Natural killer cell (primary cell): ENCODE measurements around the gene ZNF648. TPM values are rescaled to one million over a fixed set of nuclear protein-coding genes. Genes with fewer than 3 reads are reported as not detected.
"Not testable (repeated sequence)": the region's sequence is repeated elsewhere in the genome, so short reads cannot be mapped to it uniquely, and the experiment has no call there.

Experiments
- ATAC-seq, 3 donors: fragments of 150-1000 bp in 2 of 3; fragments of 200-7000 bp in 1 of 3; cut with Tn5 transposase; 1 replicate in 1 of 3; 2 replicates in 2 of 3; pipeline ENCODE4 v1.10.0; 2021; ENCODE audit warnings: mild to moderate bottlenecking in 2 of 3, moderate library complexity in 2 of 3
- DNase-seq, 2 donors: peaks; one replicate each; pipeline versions ENCODE4 v3.0.0 to v3.0.0-alpha.2; 2013 to 2021; ENCODE audit warnings: mixed read lengths in 1 of 2
- H3K27ac ChIP-seq: one replicate; pipeline ENCODE4 v1.5.1; 2013; ENCODE audit warnings: mild to moderate bottlenecking, low read length
- H3K27me3 ChIP-seq: one replicate; pipeline ENCODE4 v1.6.1; 2013; ENCODE audit warnings: low read length; ENCODE audit not compliant: control insufficient read depth, insufficient read depth
- H3K36me3 ChIP-seq: one replicate; pipeline ENCODE4 v1.6.1; 2013; ENCODE audit warnings: low read length; ENCODE audit not compliant: control insufficient read depth, insufficient read depth
- H3K4me1 ChIP-seq: one replicate; pipeline ENCODE4 v1.6.1; 2013; ENCODE audit warnings: low read length; ENCODE audit not compliant: control insufficient read depth, insufficient read depth
- H3K4me3 ChIP-seq: one replicate; pipeline ENCODE4 v1.5.1; 2013; ENCODE audit warnings: low read length
- H3K9me3 ChIP-seq: one replicate; pipeline ENCODE4 v1.6.1; 2013; ENCODE audit warnings: low read length; ENCODE audit not compliant: control insufficient read depth, insufficient read depth
- H3K27ac Mint-ChIP-seq, 2 donors: one replicate each; pipeline ENCODE4 v1.8.0; 2022; ENCODE audit warnings: mild to moderate bottlenecking in 2 of 2, mixed read lengths in 2 of 2, moderate library complexity in 1 of 2
- H3K27me3 Mint-ChIP-seq, 2 donors: one replicate each; pipeline ENCODE4 v1.8.0; 2022; ENCODE audit warnings: low read depth in 2 of 2, mixed read lengths in 2 of 2
- H3K36me3 Mint-ChIP-seq: one replicate; pipeline ENCODE4 v1.8.0; 2022; ENCODE audit warnings: mixed read lengths
- H3K4me1 Mint-ChIP-seq, 2 donors: one replicate each; pipeline ENCODE4 v1.8.0; 2022; ENCODE audit warnings: mixed read lengths in 2 of 2
- H3K4me3 Mint-ChIP-seq: one replicate; pipeline ENCODE4 v1.8.0; 2022; ENCODE audit warnings: mild to moderate bottlenecking, moderate library complexity, mixed read lengths
- H3K9me3 Mint-ChIP-seq, 2 donors: one replicate each; pipeline ENCODE4 v1.8.0; 2022; ENCODE audit warnings: mixed read lengths in 2 of 2
- WGBS: methylation state at CpG from one replicate; pipeline ENCODE4 v1.1.7; 2013; ENCODE audit warnings: missing lambda C conversion rate; ENCODE audit not compliant: insufficient coverage; 5-methylcytosine and 5-hydroxymethylcytosine counted together
- intact Hi-C: fragments of 100-400 bp; cut with micrococcal nuclease; formaldehyde crosslinking; loops from one replicate; pipeline ENCODE4 v1.14.2; 2022
- total RNA-seq, 4 donors: library from RNA; stranded (reverse); fragments of 120-200 nt in 1 of 4; gene quantifications; one replicate each; pipeline versions ENCODE4 v1.2.3 to v1.2.4, GENCODE V29; 2013 to 2022
- TF ChIP-seq, protein P1 (sequence below): fragments of 200-600 bp; IDR thresholded peaks from one replicate; pipeline ENCODE4 v1.8.0; 2022; ENCODE audit warnings: antibody characterized with exemption

The ZNF648 gene
- total RNA-seq, 3 donors from 2014 or later (not counting 1 experiment from before 2014, with no cell fraction given), result not detected

GRCh38 chr1:182050481-182051448 lies 10.7 kb downstream of the ZNF648 start:
- H3K36me3 Mint-ChIP-seq, result no peaks in the 10 kb centered on the region
- H3K27ac ChIP-seq, result no peak overlapping the region
- intact Hi-C loops, result no loop called here
- WGBS, result 37% methylated on average over 3 of the region's 4 CpGs
- ATAC-seq (no peak), DNase-seq (no peak)
- H3K4me1 Mint-ChIP-seq, result no peaks in the 10 kb centered on the region
- no peaks in the 10 kb centered on the region for H3K9me3 ChIP-seq
- peaks cover 0 to 23% of the 10 kb centered on the region in 2 donors for H3K27me3 Mint-ChIP-seq
- no peaks in the 10 kb centered on the region for H3K36me3 ChIP-seq
- TF ChIP-seq, protein P1, sequence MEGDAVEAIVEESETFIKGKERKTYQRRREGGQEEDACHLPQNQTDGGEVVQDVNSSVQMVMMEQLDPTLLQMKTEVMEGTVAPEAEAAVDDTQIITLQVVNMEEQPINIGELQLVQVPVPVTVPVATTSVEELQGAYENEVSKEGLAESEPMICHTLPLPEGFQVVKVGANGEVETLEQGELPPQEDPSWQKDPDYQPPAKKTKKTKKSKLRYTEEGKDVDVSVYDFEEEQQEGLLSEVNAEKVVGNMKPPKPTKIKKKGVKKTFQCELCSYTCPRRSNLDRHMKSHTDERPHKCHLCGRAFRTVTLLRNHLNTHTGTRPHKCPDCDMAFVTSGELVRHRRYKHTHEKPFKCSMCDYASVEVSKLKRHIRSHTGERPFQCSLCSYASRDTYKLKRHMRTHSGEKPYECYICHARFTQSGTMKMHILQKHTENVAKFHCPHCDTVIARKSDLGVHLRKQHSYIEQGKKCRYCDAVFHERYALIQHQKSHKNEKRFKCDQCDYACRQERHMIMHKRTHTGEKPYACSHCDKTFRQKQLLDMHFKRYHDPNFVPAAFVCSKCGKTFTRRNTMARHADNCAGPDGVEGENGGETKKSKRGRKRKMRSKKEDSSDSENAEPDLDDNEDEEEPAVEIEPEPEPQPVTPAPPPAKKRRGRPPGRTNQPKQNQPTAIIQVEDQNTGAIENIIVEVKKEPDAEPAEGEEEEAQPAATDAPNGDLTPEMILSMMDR, result no peak
- H3K9me3 Mint-ChIP-seq, result no peaks in the 10 kb centered on the region
- H3K4me3 ChIP-seq, result no peak overlapping the region
- no peak overlapping the region for H3K4me3 Mint-ChIP-seq
- H3K27ac Mint-ChIP-seq, result no peak overlapping the region
- H3K27me3 ChIP-seq, result no peaks in the 10 kb centered on the region
- H3K4me1 ChIP-seq, result no peaks in the 10 kb centered on the region

DNA sequence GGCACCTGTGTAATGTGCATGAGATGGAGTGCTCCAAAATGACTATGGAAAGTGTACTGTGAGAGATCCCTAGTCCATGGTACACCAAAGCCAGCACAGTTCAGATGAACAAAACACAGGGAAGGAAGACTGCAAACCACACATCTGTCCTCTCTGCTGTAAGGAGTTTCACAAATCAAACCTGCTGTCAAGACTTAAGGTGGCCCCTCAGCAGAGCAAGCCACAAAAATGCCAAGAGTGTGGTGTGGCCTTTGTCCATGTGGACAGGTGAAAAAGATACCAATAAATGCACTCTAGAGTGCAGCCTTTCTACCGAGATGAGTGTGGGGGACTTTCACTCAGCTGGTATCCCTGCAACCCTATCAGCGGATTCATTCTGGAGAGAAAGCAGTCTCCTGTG lies 12.9 kb downstream of the ZNF648 start:
- no peak for ATAC-seq
- TF ChIP-seq, protein P1, result no peak
- no peak overlapping the region for H3K27ac ChIP-seq
- no peak for DNase-seq
- H3K9me3 ChIP-seq, result peaks cover 12% of the 10 kb centered on the region
- intact Hi-C loops, result no loop called here
- 85% methylated on average over 2 of the region's 2 CpGs for WGBS
- Mint-ChIP-seq H3K9me3 (peaks cover 0 to 6% of the 10 kb centered on the region in 2 donors), H3K27me3 (peaks cover 3 to 8% of the 10 kb centered on the region in 2 donors), H3K4me1 (no peaks in the 10 kb centered on the region), H3K27ac (no peak overlapping the region), H3K36me3 (no peaks in the 10 kb centered on the region), H3K4me3 (no peak overlapping the region)
- H3K27me3 ChIP-seq, result no peaks in the 10 kb centered on the region
- no peaks in the 10 kb centered on the region for H3K36me3 ChIP-seq
- H3K4me1 ChIP-seq, result no peaks in the 10 kb centered on the region
- no peak overlapping the region for H3K4me3 ChIP-seq

GRCh38 chr1:182046763-182047162 lies 14.7 kb downstream of the ZNF648 start:
- no peak overlapping the region for H3K27ac ChIP-seq
- no peaks in the 10 kb centered on the region for H3K36me3 ChIP-seq
- no peak overlapping the region for H3K4me3 ChIP-seq
- no peaks in the 10 kb centered on the region for H3K36me3 Mint-ChIP-seq
- peaks cover 0 to 6% of the 10 kb centered on the region in 2 donors for H3K9me3 Mint-ChIP-seq
- H3K4me1 Mint-ChIP-seq, result no peaks in the 10 kb centered on the region
- ATAC-seq (no peak), DNase-seq (no peak)
- H3K4me3 Mint-ChIP-seq, result no peak overlapping the region
- TF ChIP-seq, protein P1, result no peak
- no peak overlapping the region for H3K27ac Mint-ChIP-seq
- no peaks in the 10 kb centered on the region for H3K27me3 ChIP-seq
- H3K27me3 Mint-ChIP-seq, result peaks cover 3 to 7% of the 10 kb centered on the region in 2 donors
- peaks cover 12% of the 10 kb centered on the region for H3K9me3 ChIP-seq
- no peaks in the 10 kb centered on the region for H3K4me1 ChIP-seq
- intact Hi-C loops, result no loop called here

DNA sequence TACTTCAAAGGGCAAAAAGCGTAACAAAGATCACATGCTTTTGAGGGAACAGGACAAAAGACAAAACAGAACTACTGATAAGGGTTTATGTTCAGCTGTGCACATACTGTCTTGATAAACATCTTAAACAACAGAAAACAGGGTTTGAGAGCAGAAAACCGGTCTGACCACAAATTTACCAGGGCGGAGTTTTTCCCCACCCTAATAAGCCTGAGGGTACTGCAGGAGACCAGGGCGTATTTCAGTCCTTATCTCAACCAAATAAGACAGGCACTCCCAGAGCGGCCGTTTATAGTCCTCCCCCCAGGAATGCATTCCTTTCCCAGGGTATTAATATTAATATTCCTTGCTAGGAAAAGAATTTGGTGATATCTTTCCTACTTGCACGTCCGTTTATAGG lies 16.0 kb downstream of the ZNF648 start:
- H3K4me3 ChIP-seq, H3K27ac ChIP-seq, H3K4me1 Mint-ChIP-seq, H3K27me3 Mint-ChIP-seq, intact Hi-C loops, DNase-seq, H3K9me3 Mint-ChIP-seq, H3K4me1 ChIP-seq, H3K36me3 ChIP-seq, ATAC-seq, H3K36me3 Mint-ChIP-seq, H3K27me3 ChIP-seq, H3K4me3 Mint-ChIP-seq, H3K27ac Mint-ChIP-seq: not testable (repeated sequence)
- WGBS, result 86% methylated on average over 6 of the region's 8 CpGs
- peaks cover 12% of the 10 kb centered on the region for H3K9me3 ChIP-seq
